ENCODE measurements around the gene NR1D2. TPM values are rescaled to one million over a fixed set of nuclear protein-coding genes. Genes with fewer than 3 reads are reported as not detected.
A peak's percentile ranks its signal among the peaks of the same experiment; 100 is the strongest.

Gene NR1D2
- total RNA-seq, 1 experiment from 2014 or later: 18.4 TPM

DNA sequence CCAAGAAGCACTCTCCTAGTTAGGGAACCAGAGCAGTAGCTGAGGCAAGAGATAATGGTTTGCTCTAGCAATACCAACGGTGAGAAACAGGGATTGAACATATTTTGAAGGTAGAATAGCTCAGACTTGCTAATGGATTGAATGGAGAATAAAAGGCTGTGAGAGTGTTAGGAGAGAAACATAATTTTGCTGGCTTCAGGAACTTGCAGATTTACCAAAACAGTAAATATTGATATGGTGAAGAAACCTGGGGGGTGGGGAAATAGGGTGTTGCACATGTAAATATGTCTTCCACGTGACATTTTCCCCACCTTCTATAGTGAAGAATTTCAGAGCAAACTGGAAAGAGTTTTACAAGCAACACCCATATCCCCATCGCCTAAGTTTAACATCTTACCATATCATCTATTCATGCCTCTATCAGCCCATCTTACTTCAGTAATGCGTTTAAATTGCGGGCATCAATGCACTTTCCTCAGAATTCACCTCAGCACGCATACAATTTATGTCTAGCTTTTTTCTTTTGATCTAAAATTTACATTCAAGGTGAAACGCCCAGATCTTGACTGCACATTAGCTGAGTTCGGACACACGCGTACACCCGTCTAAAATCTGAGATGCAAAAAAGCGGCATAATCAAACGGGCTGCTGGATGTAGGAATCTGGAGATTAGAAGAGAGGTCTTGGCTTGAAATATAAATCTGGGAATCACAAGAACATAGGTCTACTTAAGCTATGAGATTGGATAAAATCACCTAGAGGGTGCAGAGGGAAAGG lies 891 bp upstream of the NR1D2 start (continued):
- TF ChIP-seq FOXJ3 (CRISPR knock-in tag; IDR thresholded peaks at IDR 0.05; ENCODE audit: borderline replicate concordance): no peak
- TF ChIP-seq OVOL2 (CRISPR knock-in tag; IDR thresholded peaks at IDR 0.05; ENCODE audit: borderline replicate concordance): no peak
- TF ChIP-seq ATF1 (CRISPR knock-in tag; IDR thresholded peaks at IDR 0.05): no peak

- ATAC-seq: no peak
- CTCF ChIA-PET: no interaction called here
Observed at GRCh38 chr3:23945663-23945912, 502 bp downstream of the NR1D2 start.

More at GRCh38 chr3:23945663-23945912, 502 bp downstream of the NR1D2 start:
- H3K4me3 Mint-ChIP-seq: no peak overlapping the region
- POLR2A ChIA-PET: interaction anchor here (0.5 to 6.3 kb wide), 2 partner anchors 29 to 45 kb away, joined by 4 to 31 read pairs; partner anchors contain the start of genes NKIRAS1 and RPL15
- H3K27ac Mint-ChIP-seq: no peak overlapping the region
- H3K9me3 Mint-ChIP-seq: no peaks in the 10 kb centered on the region
- peaks cover 38% of the 10 kb centered on the region for H3K4me1 Mint-ChIP-seq
- TF ChIP-seq, protein P1, sequence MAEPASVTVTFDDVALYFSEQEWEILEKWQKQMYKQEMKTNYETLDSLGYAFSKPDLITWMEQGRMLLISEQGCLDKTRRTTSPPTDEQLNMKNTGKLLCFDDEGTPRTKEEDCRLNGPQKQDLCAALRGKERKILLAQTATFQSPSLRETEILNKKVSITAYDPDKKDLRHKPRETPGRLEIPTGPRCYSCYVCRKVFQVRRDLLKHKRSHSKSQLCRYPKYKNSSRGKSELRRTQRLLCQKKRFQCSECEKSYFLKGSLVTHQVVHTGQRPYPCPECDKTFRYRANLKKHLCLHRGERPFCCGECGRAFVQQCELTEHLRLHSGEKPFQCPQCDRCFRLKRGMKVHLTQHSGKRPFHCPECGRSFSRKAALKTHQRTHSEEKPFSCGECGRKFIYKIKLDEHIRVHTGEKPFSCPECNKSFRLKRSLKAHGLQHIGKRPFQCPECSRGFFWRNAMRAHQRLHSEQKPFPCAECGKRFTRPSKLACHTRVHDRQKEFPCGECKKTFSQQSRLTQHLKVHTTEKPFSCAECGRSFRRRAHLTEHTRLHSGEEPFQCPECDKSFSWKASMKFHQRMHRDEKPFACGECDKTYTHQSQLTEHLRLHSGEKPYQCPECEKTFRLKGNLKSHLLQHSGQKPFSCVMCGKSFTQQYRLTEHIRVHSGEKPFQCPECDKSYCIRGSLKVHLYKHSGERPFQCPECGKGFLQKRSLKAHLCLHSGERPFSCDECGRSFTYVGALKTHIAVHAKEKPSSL (CRISPR knock-in tag; conservative IDR thresholded peaks at IDR 0.05): no peak
- TF ChIP-seq TCF7 (CRISPR knock-in tag; IDR thresholded peaks at IDR 0.05; ENCODE audit: low read depth) (no peak), CDX4 (CRISPR knock-in tag; IDR thresholded peaks at IDR 0.05; ENCODE audit: borderline replicate concordance) (no peak), ETV6 (CRISPR knock-in tag; IDR thresholded peaks at IDR 0.05) (no peak), FOXK1 (CRISPR knock-in tag; IDR thresholded peaks at IDR 0.05) (peak; percentile 100), SMAD4 (CRISPR knock-in tag; IDR thresholded peaks at IDR 0.05) (no peak), NFYB (CRISPR knock-in tag; conservative IDR thresholded peaks at IDR 0.05; ENCODE audit: low read depth) (peak; percentile 80), TP53 (CRISPR knock-in tag; IDR thresholded peaks at IDR 0.05) (no peak), ATF3 (CRISPR knock-in tag; conservative IDR thresholded peaks at IDR 0.05) (no peak), FOXJ3 (CRISPR knock-in tag; IDR thresholded peaks at IDR 0.05; ENCODE audit: borderline replicate concordance) (no peak), GTF2I (CRISPR knock-in tag; conservative IDR thresholded peaks at IDR 0.05) (no peak)
- TF ChIP-seq, protein P2, sequence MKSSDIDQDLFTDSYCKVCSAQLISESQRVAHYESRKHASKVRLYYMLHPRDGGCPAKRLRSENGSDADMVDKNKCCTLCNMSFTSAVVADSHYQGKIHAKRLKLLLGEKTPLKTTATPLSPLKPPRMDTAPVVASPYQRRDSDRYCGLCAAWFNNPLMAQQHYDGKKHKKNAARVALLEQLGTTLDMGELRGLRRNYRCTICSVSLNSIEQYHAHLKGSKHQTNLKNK (CRISPR knock-in tag; IDR thresholded peaks at IDR 0.05): no peak
- TF ChIP-seq, protein P3, sequence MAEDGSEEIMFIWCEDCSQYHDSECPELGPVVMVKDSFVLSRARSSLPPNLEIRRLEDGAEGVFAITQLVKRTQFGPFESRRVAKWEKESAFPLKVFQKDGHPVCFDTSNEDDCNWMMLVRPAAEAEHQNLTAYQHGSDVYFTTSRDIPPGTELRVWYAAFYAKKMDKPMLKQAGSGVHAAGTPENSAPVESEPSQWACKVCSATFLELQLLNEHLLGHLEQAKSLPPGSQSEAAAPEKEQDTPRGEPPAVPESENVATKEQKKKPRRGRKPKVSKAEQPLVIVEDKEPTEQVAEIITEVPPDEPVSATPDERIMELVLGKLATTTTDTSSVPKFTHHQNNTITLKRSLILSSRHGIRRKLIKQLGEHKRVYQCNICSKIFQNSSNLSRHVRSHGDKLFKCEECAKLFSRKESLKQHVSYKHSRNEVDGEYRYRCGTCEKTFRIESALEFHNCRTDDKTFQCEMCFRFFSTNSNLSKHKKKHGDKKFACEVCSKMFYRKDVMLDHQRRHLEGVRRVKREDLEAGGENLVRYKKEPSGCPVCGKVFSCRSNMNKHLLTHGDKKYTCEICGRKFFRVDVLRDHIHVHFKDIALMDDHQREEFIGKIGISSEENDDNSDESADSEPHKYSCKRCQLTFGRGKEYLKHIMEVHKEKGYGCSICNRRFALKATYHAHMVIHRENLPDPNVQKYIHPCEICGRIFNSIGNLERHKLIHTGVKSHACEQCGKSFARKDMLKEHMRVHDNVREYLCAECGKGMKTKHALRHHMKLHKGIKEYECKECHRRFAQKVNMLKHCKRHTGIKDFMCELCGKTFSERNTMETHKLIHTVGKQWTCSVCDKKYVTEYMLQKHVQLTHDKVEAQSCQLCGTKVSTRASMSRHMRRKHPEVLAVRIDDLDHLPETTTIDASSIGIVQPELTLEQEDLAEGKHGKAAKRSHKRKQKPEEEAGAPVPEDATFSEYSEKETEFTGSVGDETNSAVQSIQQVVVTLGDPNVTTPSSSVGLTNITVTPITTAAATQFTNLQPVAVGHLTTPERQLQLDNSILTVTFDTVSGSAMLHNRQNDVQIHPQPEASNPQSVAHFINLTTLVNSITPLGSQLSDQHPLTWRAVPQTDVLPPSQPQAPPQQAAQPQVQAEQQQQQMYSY (CRISPR knock-in tag; IDR thresholded peaks at IDR 0.05): no peak
- peaks cover 16% of the 10 kb centered on the region for H3K27me3 Mint-ChIP-seq (ENCODE audit: low read depth)
- no peak for DNase-seq (ENCODE audit: low spot score)
- H3K36me3 Mint-ChIP-seq: 0 out of 2 replicates have a peak, but pooled peaks cover 5% of the 10 kb centered on the region

All from WTC11 (cell line).